Coronary artery (tissue), 2 donors: Measurements from ENCODE around the gene KRT222.

Source experiments
- DNase-seq: peaks from one replicate; pipeline ENCODE4 v3.0.0-alpha.2; 2017; ENCODE audit warnings: low spot score
- H3K27ac ChIP-seq, 2 donors: fragments of 200-600 bp; sonication (generic); one replicate each; pipeline ENCODE4 v1.5.1; 2016 to 2019
- H3K4me3 ChIP-seq: fragments of 200-600 bp; sonication (generic); 2 replicates; pipeline ENCODE4 v1.5.1; 2016; ENCODE audit warnings: mild to moderate bottlenecking, moderate library complexity
- TF ChIP-seq, protein P1 (sequence below): fragments of 200-600 bp; sonication (generic); IDR thresholded peaks from one replicate; pipeline ENCODE4 v1.5.1; 2019; ENCODE audit warnings: antibody characterized with exemption

KRT222 gene

DNA sequence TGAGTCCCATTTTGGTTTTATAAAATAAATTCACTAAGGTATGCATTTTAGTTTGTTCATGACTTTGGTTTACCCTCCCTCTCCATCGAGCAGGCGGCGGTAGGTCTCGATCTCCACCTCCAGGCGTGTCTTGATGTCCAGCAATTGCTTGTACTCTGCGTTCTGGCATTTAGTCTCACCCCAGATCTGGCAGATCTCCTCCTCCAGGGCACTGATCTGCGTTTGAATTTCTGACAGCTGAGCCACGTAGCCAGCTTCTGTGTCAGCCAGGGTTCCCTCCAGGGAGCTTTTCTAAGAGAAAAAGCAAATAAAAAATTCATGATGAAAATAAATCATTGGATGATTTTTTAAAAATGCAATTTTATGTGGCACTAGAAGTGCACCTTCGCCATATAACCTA lies 34.4 kb upstream of the KRT222 start:
- Histone ChIP-seq H3K4me3 (no peak overlapping the region), H3K27ac (no peak overlapping the region)
- TF ChIP-seq, protein P1, sequence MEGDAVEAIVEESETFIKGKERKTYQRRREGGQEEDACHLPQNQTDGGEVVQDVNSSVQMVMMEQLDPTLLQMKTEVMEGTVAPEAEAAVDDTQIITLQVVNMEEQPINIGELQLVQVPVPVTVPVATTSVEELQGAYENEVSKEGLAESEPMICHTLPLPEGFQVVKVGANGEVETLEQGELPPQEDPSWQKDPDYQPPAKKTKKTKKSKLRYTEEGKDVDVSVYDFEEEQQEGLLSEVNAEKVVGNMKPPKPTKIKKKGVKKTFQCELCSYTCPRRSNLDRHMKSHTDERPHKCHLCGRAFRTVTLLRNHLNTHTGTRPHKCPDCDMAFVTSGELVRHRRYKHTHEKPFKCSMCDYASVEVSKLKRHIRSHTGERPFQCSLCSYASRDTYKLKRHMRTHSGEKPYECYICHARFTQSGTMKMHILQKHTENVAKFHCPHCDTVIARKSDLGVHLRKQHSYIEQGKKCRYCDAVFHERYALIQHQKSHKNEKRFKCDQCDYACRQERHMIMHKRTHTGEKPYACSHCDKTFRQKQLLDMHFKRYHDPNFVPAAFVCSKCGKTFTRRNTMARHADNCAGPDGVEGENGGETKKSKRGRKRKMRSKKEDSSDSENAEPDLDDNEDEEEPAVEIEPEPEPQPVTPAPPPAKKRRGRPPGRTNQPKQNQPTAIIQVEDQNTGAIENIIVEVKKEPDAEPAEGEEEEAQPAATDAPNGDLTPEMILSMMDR, result no peak
- DNase-seq, result no peak

GRCh38 chr17:40697297-40697696 lies 32.3 kb upstream of the KRT222 start:
- TF ChIP-seq, protein P1, result no peak
- H3K27ac ChIP-seq, result no peak overlapping the region
- DNase-seq, result no peak
- no peak overlapping the region for H3K4me3 ChIP-seq

- DNase-seq, result no peak
- no peak overlapping the region for H3K27ac ChIP-seq
- no peak overlapping the region for H3K4me3 ChIP-seq
- TF ChIP-seq, protein P1, result no peak
These were observed 31.7 kb upstream of the KRT222 start for GRCh38 chr17:40696651-40697072.

- no peak overlapping the region for H3K27ac ChIP-seq
- no peak overlapping the region for H3K4me3 ChIP-seq
- TF ChIP-seq, protein P1, result no peak
- no peak for DNase-seq
These were observed 31.0 kb upstream of the KRT222 start for GRCh38 chr17:40695874-40696472.

GRCh38 chr17:40694584-40694983 lies 29.6 kb upstream of the KRT222 start:
- no peak overlapping the region for H3K4me3 ChIP-seq
- DNase-seq, result no peak
- no peak overlapping the region for H3K27ac ChIP-seq
- TF ChIP-seq, protein P1, result no peak

- DNase-seq, result no peak
These were observed 22.1 kb upstream of the KRT222 start for GRCh38 chr17:40687106-40687505.

DNA sequence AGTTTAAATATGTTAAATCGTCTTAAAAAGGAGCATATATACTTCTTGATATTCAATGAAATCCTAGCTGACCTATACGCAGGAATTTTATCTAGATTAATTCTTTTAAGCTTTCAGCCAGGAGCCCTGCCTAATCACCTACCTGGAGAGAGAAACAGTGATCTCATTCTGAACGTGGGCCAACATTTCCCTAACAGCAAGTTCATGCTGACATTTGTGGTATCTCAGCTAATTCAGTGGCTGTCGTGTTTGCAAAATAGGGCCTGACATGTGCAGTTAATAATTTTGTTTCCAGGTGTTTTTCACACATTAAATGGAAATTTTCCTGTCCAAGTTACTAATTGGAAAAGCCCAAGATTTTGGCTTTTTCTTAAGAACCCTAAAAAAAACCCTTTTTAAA lies 21.2 kb upstream of the KRT222 start:
- no peak overlapping the region for H3K27ac ChIP-seq
- TF ChIP-seq, protein P1, result no peak
- no peak for DNase-seq
- H3K4me3 ChIP-seq, result no peak overlapping the region

More at GRCh38 chr17:40687106-40687505, 22.1 kb upstream of the KRT222 start:
- Histone ChIP-seq H3K27ac (no peak overlapping the region), H3K4me3 (no peak overlapping the region)
- TF ChIP-seq, protein P1, result no peak
